ENCODE measurements around the gene AP1G1. TPM values are rescaled to one million over a fixed set of nuclear protein-coding genes. Genes with fewer than 3 reads are reported as not detected.

AP1G1 gene
- total RNA-seq: 100 to 1,000 TPM in 2 of 5 experiments, 10 to 100 TPM in 3; 95.3 to 147 (median 100.0) TPM
- 10 to 100 TPM in 1 of 2 donors, 1 to 10 TPM in 1; 6.7 to 12.8 TPM for polyA plus RNA-seq
- total RNA-seq: 148 reads per million, percentile 90 among the genes with 10 or more reads in this experiment

- intact Hi-C loops (cut with micrococcal nuclease): loop anchor here (1.0 to 10.0 kb wide), 14 partner anchors 36 to 1520 kb away; partner anchors contain the start of genes ATXN1L (in 2 of the 2), DHODH (in 2 of the 2), DHX38 (in 2 of the 2) and IST1 (in 2 of the 2)
- ATAC-seq (peak; percentile 95), DNase-seq (peak; percentile 78 to 98 (median 94))
- Mint-ChIP-seq H3K27ac (peak within 1 kb of the TSS; percentile 98 to 100 (median 100)), H3K4me1 (peaks cover 7 to 68% (median 37%) of the 10 kb centered on the region in 7 donors), H3K9me3 (peaks cover 0 to 5% (median 0%) of the 10 kb centered on the region in 11 donors), H3K27me3 (peaks cover 0 to 2% (median 0%) of the 10 kb centered on the region in 5 donors), H3K36me3 (peaks cover 0 to 11% (median 0%) of the 10 kb centered on the region in 5 donors), H3K4me3 (peak within 1 kb of the TSS; percentile 86 to 99 (median 97))
- peak within 1 kb of the TSS; percentile 99 for H3K4me3 ChIP-seq (ENCODE audit: low read length)
- H3K27ac ChIP-seq (ENCODE audit: low read depth, low read length): peak within 1 kb of the TSS; percentile 99
- CTCF ChIA-PET: interaction anchor here (0.8 to 4.0 kb wide), 3 partner anchors 72 to 153 kb away, joined by 4 to 21 read pairs (median 4); no protein-coding TSS in a partner anchor
- H3K9me3 ChIP-seq (ENCODE audit: control insufficient read depth in 2 of 3, low read length in 3 of 3): no peaks in the 10 kb centered on the region
- H3K4me1 ChIP-seq (ENCODE audit: control insufficient read depth in 2 of 2, insufficient read depth in 2 of 2, low read length in 2 of 2): peaks cover 22 to 24% of the 10 kb centered on the region in 2 donors
- POLR2A ChIA-PET: interaction anchor here (0.7 to 7.7 kb wide), 17 partner anchors 12 to 285 kb away, joined by 3 to 144 read pairs (median 5); partner anchors contain the start of genes DHX38, IST1, TXNL4B and ZNF821
- peaks cover 0 to 9% (median 5%) of the 10 kb centered on the region in 3 experiments for H3K36me3 ChIP-seq (ENCODE audit: control insufficient read depth in 2 of 3, insufficient read depth in 3 of 3, low read length in 3 of 3)
- no peaks in the 10 kb centered on the region for H3K27me3 ChIP-seq (ENCODE audit: control insufficient read depth in 2 of 2, insufficient read depth in 2 of 2, low read length in 2 of 2)
Measured at GRCh38 chr16:71808593-71809459, at the start of gene AP1G1. Gene AP1G1 (minus strand): TSS chr16:71808834. CDS start chr16:71789479, 19,355 bp downstream.

- H3K27me3 ChIP-seq (ENCODE audit: control insufficient read depth in 2 of 2, insufficient read depth in 2 of 2, low read length in 2 of 2): no peaks in the 10 kb centered on the region
- POLR2A ChIA-PET: interaction anchor here (0.7 to 1.9 kb wide), 2 partner anchors 15 to 27 kb away, joined by 3 to 4 read pairs; partner anchors contain the start of gene ZNF821
- H3K4me3 ChIP-seq (ENCODE audit: low read length): no peak overlapping the region
- H3K9me3 ChIP-seq (ENCODE audit: control insufficient read depth in 2 of 3, low read length in 3 of 3): no peaks in the 10 kb centered on the region
- Mint-ChIP-seq H3K36me3 (peaks cover 4 to 22% (median 5%) of the 10 kb centered on the region in 5 donors), H3K4me1 (peaks cover 26 to 74% (median 63%) of the 10 kb centered on the region in 7 donors), H3K9me3 (no peaks in the 10 kb centered on the region), H3K27me3 (no peaks in the 10 kb centered on the region), H3K4me3 (peak overlapping the region in 1 of 10 donors; percentile 16), H3K27ac (peak overlapping the region in 7 of 9 donors; percentile 13 to 85 (median 58))
- H3K36me3 ChIP-seq (ENCODE audit: control insufficient read depth in 2 of 3, insufficient read depth in 3 of 3, low read length in 3 of 3): peaks cover 0 to 43% (median 3%) of the 10 kb centered on the region in 3 experiments
- peaks cover 16 to 36% of the 10 kb centered on the region in 2 donors for H3K4me1 ChIP-seq (ENCODE audit: control insufficient read depth in 2 of 2, insufficient read depth in 2 of 2, low read length in 2 of 2)
- intact Hi-C loops (cut with micrococcal nuclease): no loop called here
- no peak for DNase-seq
- peak; percentile 64 for ATAC-seq
- CTCF ChIA-PET: no interaction called here
- H3K27ac ChIP-seq (ENCODE audit: low read depth, low read length): no peak overlapping the region
Measured at GRCh38 chr16:71855937-71856662, 47.5 kb upstream of the AP1G1 start.

GRCh38 chr16:71854369-71854948 lies 45.8 kb upstream of the AP1G1 start:
- intact Hi-C loops (cut with micrococcal nuclease): no loop called here
- no peak overlapping the region for H3K27ac ChIP-seq (ENCODE audit: low read depth, low read length)
- H3K9me3 Mint-ChIP-seq: peaks cover 0 to 2% (median 0%) of the 10 kb centered on the region in 11 donors
- peaks cover 29 to 80% (median 66%) of the 10 kb centered on the region in 7 donors for H3K4me1 Mint-ChIP-seq
- ATAC-seq: no peak
- peaks cover 0 to 46% (median 3%) of the 10 kb centered on the region in 3 experiments for H3K36me3 ChIP-seq (ENCODE audit: control insufficient read depth in 2 of 3, insufficient read depth in 3 of 3, low read length in 3 of 3)
- no peaks in the 10 kb centered on the region for H3K9me3 ChIP-seq (ENCODE audit: control insufficient read depth in 2 of 3, low read length in 3 of 3)
- DNase-seq: no peak
- ChIA-PET CTCF (interaction anchor here (0.6 kb wide), 1 partner anchor 12 kb away, joined by 3 read pairs; no protein-coding TSS in a partner anchor), POLR2A (no interaction called here)
- no peaks in the 10 kb centered on the region for H3K27me3 Mint-ChIP-seq
- H3K27me3 ChIP-seq (ENCODE audit: control insufficient read depth in 2 of 2, insufficient read depth in 2 of 2, low read length in 2 of 2): no peaks in the 10 kb centered on the region
- peaks cover 9 to 24% (median 12%) of the 10 kb centered on the region in 5 donors for H3K36me3 Mint-ChIP-seq
- H3K4me1 ChIP-seq (ENCODE audit: control insufficient read depth in 2 of 2, insufficient read depth in 2 of 2, low read length in 2 of 2): peaks cover 16 to 36% of the 10 kb centered on the region in 2 donors
- H3K27ac Mint-ChIP-seq: peak overlapping the region in 5 of 9 donors; percentile 8 to 61 (median 39)
- H3K4me3 Mint-ChIP-seq: peak overlapping the region in 1 of 10 donors; percentile 14
- H3K4me3 ChIP-seq (ENCODE audit: low read length): no peak overlapping the region

GRCh38 chr16:71853413-71853812 lies 44.8 kb upstream of the AP1G1 start:
- ChIA-PET CTCF (interaction anchor here (1.9 kb wide), 1 partner anchor 28 kb away, joined by 6 read pairs; no protein-coding TSS in a partner anchor), POLR2A (interaction anchor here (0.6 to 1.2 kb wide), 4 partner anchors 20 to 42 kb away, joined by 3 to 5 read pairs (median 3); no protein-coding TSS in a partner anchor)
- peaks cover 11 to 32% (median 17%) of the 10 kb centered on the region in 5 donors for H3K36me3 Mint-ChIP-seq
- intact Hi-C loops (cut with micrococcal nuclease): no loop called here
- Histone ChIP-seq H3K4me3 (ENCODE audit: low read length) (no peak overlapping the region), H3K27me3 (ENCODE audit: control insufficient read depth in 2 of 2, insufficient read depth in 2 of 2, low read length in 2 of 2) (no peaks in the 10 kb centered on the region), H3K9me3 (ENCODE audit: control insufficient read depth in 2 of 3, low read length in 3 of 3) (no peaks in the 10 kb centered on the region), H3K4me1 (ENCODE audit: control insufficient read depth in 2 of 2, insufficient read depth in 2 of 2, low read length in 2 of 2) (peaks cover 16 to 36% of the 10 kb centered on the region in 2 donors), H3K27ac (ENCODE audit: low read depth, low read length) (no peak overlapping the region), H3K36me3 (ENCODE audit: control insufficient read depth in 2 of 3, insufficient read depth in 3 of 3, low read length in 3 of 3) (peaks cover 5 to 50% (median 6%) of the 10 kb centered on the region in 3 experiments)
- DNase-seq: no peak
- ATAC-seq: no peak
- peak overlapping the region in 1 of 10 donors; percentile 45 for H3K4me3 Mint-ChIP-seq
- H3K27ac Mint-ChIP-seq: peak overlapping the region in 5 of 9 donors; percentile 39 to 71 (median 67)
- peaks cover 0 to 2% (median 0%) of the 10 kb centered on the region in 11 donors for H3K9me3 Mint-ChIP-seq
- H3K27me3 Mint-ChIP-seq: no peaks in the 10 kb centered on the region
- H3K4me1 Mint-ChIP-seq: peaks cover 26 to 81% (median 69%) of the 10 kb centered on the region in 7 donors

GRCh38 chr16:71852561-71852960 lies 43.9 kb upstream of the AP1G1 start:
- Mint-ChIP-seq H3K4me3 (peak overlapping the region in 1 of 10 donors; percentile 25), H3K36me3 (peaks cover 11 to 38% (median 21%) of the 10 kb centered on the region in 5 donors), H3K27ac (peak overlapping the region in 4 of 9 donors; percentile 25 to 82 (median 39)), H3K9me3 (peaks cover 0 to 3% (median 0%) of the 10 kb centered on the region in 11 donors), H3K27me3 (no peaks in the 10 kb centered on the region), H3K4me1 (peaks cover 28 to 89% (median 77%) of the 10 kb centered on the region in 7 donors)
- CTCF ChIA-PET: interaction anchor here (1.9 kb wide), 1 partner anchor 29 kb away, joined by 6 read pairs; no protein-coding TSS in a partner anchor
- intact Hi-C loops (cut with micrococcal nuclease): no loop called here
- POLR2A ChIA-PET: interaction anchor here (0.6 to 1.4 kb wide), 5 partner anchors 9 to 41 kb away, joined by 3 to 5 read pairs (median 3); no protein-coding TSS in a partner anchor
- DNase-seq: no peak
- H3K4me3 ChIP-seq (ENCODE audit: low read length): no peak overlapping the region
- H3K27ac ChIP-seq (ENCODE audit: low read depth, low read length): no peak overlapping the region
- H3K9me3 ChIP-seq (ENCODE audit: control insufficient read depth in 2 of 3, low read length in 3 of 3): no peaks in the 10 kb centered on the region
- H3K4me1 ChIP-seq (ENCODE audit: control insufficient read depth in 2 of 2, insufficient read depth in 2 of 2, low read length in 2 of 2): peaks cover 20 to 36% of the 10 kb centered on the region in 2 donors
- peaks cover 6 to 55% (median 12%) of the 10 kb centered on the region in 3 experiments for H3K36me3 ChIP-seq (ENCODE audit: control insufficient read depth in 2 of 3, insufficient read depth in 3 of 3, low read length in 3 of 3)
- ATAC-seq: no peak
- H3K27me3 ChIP-seq (ENCODE audit: control insufficient read depth in 2 of 2, insufficient read depth in 2 of 2, low read length in 2 of 2): no peaks in the 10 kb centered on the region
